NCI-H510A (cell line): ENCODE measurements around the gene DRAP1.
"Not testable (repeated sequence)": the region's sequence is repeated elsewhere in the genome, so short reads cannot be mapped to it uniquely, and the experiment has no call there.

Experiments
- DNase-seq: peaks from one replicate; lab custom pipeline; 2025; lab: John Stamatoyannopoulos, UW

Gene DRAP1

DNA sequence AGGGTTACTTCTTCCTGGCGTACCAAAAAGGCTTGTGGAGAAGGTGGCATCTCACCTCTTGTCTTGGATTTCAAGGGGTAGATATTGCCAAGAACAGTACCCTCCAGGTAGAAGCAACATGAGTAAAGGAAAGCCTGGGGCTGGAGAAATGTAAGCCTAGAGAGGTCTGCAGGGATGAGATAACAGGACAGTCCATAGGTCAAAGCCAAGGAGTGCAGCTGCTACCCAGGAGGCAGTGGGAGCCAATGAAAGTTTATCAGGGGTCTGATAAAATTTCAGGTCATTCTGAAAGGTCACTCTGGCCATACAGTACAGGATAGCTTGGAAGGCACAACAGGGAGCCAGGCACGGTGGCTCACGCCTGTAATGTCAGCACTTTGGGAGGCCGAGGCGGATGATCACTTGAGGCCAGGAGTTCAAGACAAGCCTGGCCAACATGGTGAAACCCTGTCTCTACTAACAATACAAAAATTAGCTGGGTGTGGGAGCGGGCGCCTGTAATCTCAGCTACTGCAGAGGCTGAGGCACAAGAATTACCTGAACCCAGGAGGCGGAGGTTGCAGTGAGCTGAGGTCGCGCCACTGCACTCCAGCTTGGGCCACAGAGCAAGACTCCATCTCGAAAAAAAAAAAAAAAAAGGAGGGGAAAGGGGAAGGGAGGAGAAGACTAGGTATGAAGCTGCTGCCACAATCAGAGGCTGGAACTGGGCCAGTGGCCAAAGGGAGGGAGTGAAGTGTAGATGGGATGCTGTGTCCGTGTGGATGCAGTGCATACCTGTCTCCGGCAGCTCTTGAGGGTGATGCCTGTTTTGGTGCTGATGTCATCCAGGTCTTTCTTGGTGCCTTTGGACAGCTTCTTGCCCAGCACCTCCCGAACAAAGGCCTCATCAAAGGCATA, 32.2 kb upstream of the DRAP1 start:
- DNase-seq, result no peak

- no peak for DNase-seq
Observed at GRCh38 chr11:65887723-65888162, 31.5 kb upstream of the DRAP1 start.

- peak; percentile 93 for DNase-seq
Observed at GRCh38 chr11:65888163-65888814, 30.9 kb upstream of the DRAP1 start, which contains the start of gene FIBP. FIBP (minus strand) TSS chr11:65888471; CDS start chr11:65888418, 53 bp downstream.

- DNase-seq, result peak; percentile 82
Observed at GRCh38 chr11:65890324-65891218, 28.7 kb upstream of the DRAP1 start, which contains the start of gene CCDC85B. CCDC85B (plus strand) TSS chr11:65890673; CDS start chr11:65890784, 111 bp downstream.

DNA sequence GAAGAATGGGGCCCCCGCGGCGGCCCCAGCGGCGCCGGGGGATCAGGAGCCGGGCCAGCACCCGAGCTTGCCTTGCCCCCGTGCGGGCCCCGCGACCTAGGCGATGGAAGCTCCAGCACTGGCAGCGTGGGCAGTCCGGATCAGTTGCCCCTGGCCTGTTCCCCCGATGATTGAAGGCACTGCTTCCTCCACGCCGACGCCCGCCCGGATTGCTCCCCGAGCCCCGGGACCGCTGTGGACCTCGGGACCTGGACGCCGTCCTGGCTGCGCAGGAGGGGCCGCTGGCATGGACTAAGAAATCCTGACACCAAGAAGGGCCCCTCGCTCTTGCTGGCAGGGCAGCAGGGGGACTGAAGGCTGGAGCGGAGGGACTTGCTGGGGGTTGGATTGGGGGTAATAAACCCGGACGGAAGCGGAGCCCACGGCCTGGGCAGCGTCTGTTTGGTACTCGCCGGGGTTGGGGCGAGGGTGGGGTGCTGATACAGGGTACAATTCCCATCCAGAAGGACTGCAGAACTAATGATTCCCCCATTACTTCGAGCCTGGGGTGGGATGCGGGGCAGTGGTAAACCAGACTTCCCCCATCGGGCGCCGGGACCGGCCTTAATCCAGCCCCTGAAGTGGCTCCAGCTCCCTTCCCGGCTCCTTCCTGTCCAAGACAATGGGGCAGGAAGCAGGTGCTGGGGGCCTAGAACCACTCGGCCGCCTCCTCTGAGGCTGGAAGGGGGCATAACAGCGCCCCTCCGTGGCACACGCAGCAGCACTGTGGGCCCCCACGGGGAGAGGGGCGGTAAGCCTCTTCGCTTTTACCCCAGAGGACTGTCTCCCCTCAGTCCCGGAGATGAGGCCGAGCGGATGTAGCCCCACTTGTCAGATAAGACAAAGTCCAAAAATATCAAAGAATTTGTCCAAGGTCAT, 27.7 kb upstream of the DRAP1 start:
- peak; percentile 41 for DNase-seq

- DNase-seq, result not testable (repeated sequence)
Observed at GRCh38 chr11:65892137-65892540, 27.1 kb upstream of the DRAP1 start.

- DNase-seq, result no peak
Observed at GRCh38 chr11:65892661-65893317, 26.4 kb upstream of the DRAP1 start.

- no peak for DNase-seq
Observed at GRCh38 chr11:65894034-65894591, 25.1 kb upstream of the DRAP1 start.

DNA sequence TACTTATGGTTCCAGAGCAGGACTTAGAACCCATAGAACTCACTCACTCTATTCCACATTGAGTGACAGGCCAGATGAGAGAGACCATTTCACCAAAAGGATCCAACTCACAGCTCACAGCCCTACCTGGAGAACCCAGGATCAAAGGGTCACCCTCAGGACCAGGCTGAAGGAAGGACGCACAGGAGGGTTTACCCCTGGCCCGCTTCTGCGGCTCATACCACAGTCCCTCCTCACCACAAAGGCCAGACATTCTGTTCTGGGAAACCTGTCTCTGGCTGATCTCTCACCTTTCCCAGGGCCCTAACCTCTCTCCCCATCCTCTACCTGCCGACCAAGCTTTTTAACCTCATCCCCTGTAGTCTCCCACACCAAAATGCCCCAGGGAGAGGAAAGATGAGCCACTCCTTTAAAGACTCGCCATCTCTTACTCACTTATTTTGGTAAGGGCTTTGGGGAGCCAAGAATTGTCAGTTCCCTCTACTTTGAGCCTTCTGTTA, 23.7 kb upstream of the DRAP1 start:
- no peak for DNase-seq

DNA sequence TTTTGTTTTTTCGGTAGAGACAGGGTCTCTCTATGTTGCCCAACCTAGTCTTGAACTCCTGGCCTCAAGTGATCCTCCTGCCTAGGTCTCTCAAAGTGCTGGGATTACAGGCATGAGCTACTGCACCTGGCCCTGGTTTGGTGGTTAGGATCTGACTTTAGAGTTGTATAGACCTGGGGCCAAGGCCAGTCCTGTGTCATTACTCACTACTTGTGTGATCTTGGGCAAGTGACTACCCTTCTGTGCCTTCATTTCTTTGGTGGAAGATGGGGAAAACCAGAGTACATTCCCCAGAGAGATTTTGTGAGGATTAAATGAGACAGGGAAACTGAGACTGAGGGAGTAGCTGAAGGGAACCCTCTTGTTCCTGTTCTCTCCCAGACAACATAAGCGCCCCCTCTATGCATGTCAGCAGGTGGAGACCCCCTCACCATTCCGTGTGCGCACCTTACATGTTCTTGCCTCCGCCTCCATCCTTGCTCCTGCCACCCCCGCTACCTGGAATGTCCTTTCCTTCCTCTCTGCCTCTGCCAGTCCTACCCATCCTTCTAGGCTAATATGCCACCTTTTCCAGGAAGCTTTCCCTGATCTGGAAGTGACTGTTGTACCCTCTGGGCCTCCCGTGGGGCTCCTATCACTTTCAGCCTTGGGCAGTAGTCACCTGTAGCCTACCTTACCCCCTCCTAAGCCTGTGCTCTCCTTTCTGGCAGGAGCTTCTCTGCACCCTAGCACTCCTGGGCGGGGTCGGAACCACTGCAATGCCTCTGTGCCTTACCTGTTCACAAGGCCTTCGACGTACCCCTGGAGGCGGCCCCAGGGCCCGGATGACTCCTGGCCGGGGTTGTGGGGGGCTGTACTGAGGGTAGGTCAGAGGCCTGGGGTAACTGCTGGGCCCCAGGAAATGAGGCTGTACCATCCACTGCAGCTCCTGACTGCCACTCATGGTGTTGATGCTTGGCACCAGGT, 22.9 kb upstream of the DRAP1 start:
- DNase-seq, result no peak

DNA sequence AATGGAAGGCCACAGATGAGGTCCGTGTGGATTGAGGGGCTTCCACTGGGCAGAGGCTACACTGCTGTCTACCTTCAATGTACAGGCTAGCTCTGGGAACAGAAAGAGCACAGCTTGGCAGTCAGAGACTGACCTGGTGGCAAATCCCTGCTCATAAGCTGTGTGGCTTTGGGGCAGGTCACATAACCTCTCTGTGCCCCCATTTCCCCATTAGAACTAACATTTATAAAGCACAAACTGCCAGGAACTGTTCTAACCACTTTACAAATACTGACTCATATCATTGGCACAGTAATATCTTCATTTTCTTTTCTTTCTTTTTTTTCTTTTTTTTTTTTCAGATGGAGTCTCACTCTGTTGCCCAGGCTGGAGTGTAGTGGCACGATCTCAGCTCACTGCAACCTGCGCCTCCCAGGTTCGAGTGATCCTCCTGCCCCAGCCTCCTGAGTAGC, 22.2 kb upstream of the DRAP1 start:
- DNase-seq, result no peak

DNA sequence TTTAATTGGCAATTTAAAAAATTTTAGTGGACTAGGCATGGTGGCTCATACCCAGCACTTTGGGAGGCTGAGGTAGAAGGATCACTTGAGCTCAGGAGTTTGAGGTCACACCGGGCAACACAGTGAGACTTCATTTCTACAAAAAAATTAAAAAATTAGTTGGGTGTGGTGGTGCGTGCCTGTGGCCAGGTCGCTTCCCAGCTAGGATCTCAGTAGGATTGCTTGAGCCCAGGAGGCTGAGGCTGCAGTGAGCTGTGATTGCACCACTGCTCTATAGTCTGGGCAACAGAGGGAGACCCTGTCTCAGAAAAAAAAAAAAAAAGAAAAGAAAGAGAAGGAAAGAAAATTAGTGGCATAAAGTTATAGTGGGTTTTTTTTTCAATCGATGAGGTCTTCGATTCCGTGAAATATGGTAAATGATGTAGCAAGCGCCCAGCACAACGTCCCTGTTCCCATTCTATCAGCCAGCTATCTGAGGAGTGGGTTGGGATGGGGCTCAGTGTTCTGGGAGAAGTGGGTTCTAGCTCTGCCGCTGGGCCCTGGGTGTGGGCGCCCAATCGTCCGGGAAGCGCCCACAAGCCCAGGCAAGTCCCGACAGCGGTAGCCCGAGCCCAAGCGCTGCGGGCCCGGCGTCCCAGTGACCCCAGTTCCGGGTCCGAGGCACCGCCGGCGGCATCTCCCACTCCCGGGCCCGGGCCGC, 20.4 kb upstream of the DRAP1 start:
- no peak for DNase-seq

DNA sequence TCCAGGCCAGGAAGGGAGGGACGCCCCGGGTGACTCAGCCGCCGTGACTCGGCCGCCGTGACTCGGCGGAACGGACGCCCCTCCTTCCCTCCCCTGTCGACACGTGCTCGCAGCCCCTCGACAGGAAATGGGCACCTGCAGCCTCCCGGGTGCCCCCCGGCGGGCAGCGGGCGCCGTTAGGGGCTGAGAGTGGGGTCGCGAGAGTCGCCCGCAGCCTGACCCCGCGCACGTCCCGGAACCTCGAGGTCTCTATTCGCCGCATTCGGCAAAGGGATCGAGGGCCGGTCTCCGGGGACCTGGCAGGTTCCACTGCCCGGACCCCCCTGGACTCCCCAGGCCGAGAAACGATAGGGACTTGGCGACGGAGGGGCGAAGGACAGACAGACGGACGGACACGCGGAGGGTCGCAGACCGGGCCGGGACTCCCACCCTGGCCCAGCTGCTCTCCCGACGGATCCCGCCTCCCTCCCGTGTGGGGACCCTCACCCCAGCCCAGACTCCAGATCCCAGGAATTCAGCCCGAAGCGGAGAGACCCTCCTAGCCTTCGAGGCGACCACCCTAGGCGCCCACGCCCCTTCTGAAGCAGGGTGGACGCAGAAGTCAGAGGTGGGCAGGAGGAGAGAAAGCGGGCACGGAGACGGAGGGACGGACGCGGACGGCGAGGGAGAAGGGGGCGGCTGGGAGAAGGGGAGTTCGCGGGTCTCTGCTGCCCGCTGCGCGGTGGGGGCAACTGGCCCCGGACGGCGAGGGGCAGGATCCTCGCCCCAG, 19.7 kb upstream of the DRAP1 start:
- no peak for DNase-seq

- peak; percentile 92 for DNase-seq
Observed at GRCh38 chr11:65900125-65900898, 18.9 kb upstream of the DRAP1 start, which contains the start of gene FOSL1. FOSL1 (minus strand) TSS chr11:65900388; CDS start chr11:65900339, 49 bp downstream.

GRCh38 chr11:65900899-65901180, 18.4 kb upstream of the DRAP1 start:
- no peak for DNase-seq

DNA sequence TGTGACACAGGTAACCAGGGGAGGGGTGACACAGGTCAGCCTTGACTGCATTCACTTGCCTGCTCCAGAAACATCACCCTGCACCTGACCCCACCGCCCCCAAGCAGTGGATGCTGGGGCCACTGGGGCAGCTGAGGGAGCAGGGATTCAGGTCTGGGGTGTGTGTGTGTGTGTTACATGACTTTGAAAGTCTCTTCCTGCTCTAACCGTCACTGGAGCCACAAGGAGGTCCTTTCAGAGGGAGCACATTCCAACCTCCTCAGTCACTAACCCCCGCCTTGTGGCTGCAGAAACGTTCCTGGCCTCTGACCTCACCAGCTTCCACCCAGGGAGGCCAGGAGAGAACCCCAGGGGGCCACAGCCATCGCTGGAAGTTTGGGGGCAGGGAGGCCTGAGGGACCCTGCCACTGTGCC, 16.2 kb upstream of the DRAP1 start:
- DNase-seq, result no peak
